GM23248 (cell line): Measurements from ENCODE around the gene BRF1. TPM values are rescaled to one million over a fixed set of nuclear protein-coding genes. Genes with fewer than 3 reads are reported as not detected.

Experiments used
- DNase-seq: peaks from one replicate; pipeline ENCODE4 v3.0.0-alpha.2; 2015
- H2AFZ ChIP-seq: fragments of 200-600 bp; sonication (generic); 2 replicates; pipeline ENCODE4 v1.6.1; 2016; ENCODE audit warnings: antibody characterized with exemption
- H3F3A ChIP-seq: fragments of 200-600 bp; sonication (generic); 2 replicates; pipeline ENCODE4 v1.6.1; 2016; ENCODE audit warnings: mild to moderate bottlenecking, antibody characterized with exemption, mixed run types; ENCODE audit not compliant: insufficient read depth
- H3K27ac ChIP-seq: fragments of 200-600 bp; sonication (generic); 2 replicates; pipeline ENCODE4 v1.5.1; 2016; ENCODE audit warnings: mild to moderate bottlenecking
- H3K27me3 ChIP-seq: fragments of 200-600 bp; sonication (generic); replicated peaks from 2 replicates; pipeline ENCODE4 v1.6.1; 2016; ENCODE audit warnings: mild to moderate bottlenecking; ENCODE audit not compliant: insufficient read depth
- H3K36me3 ChIP-seq: fragments of 200-600 bp; sonication (generic); 2 replicates; pipeline ENCODE4 v1.6.1; 2016; ENCODE audit warnings: low read depth, mild to moderate bottlenecking
- H3K4me1 ChIP-seq: fragments of 200-600 bp; sonication (generic); 2 replicates; pipeline ENCODE4 v1.6.1; 2016; ENCODE audit warnings: mild to moderate bottlenecking; ENCODE audit not compliant: insufficient read depth
- H3K4me2 ChIP-seq: fragments of 200-600 bp; sonication (generic); one replicate; pipeline ENCODE4 v1.6.1; 2016; ENCODE audit warnings: mild to moderate bottlenecking; ENCODE audit not compliant: unreplicated experiment
- H3K4me3 ChIP-seq: fragments of 200-600 bp; sonication (generic); 2 replicates; pipeline ENCODE4 v1.5.1; 2016; ENCODE audit warnings: mild to moderate bottlenecking
- H3K79me2 ChIP-seq: fragments of 200-600 bp; sonication (generic); 2 replicates; pipeline ENCODE4 v1.6.1; 2016; ENCODE audit warnings: mild to moderate bottlenecking; ENCODE audit not compliant: insufficient read depth
- H3K9ac ChIP-seq: fragments of 200-600 bp; sonication (generic); 2 replicates; pipeline ENCODE4 v1.6.1; 2016; ENCODE audit warnings: mild to moderate bottlenecking
- H3K9me2 ChIP-seq: fragments of 200-600 bp; sonication (generic); 2 replicates; pipeline ENCODE4 v1.6.1; 2016; ENCODE audit warnings: mixed run types, mild to moderate bottlenecking, moderate library complexity; ENCODE audit not compliant: insufficient read depth
- H3K9me3 ChIP-seq: fragments of 200-600 bp; sonication (generic); one replicate; pipeline ENCODE4 v1.6.1; 2017; ENCODE audit warnings: low read depth
- H4K20me1 ChIP-seq: fragments of 200-600 bp; sonication (generic); 2 replicates; pipeline ENCODE4 v1.6.0; 2016; ENCODE audit not compliant: insufficient read depth
- EZH2 ChIP-seq: fragments of 200-600 bp; sonication (generic); IDR thresholded peaks from 2 replicates; pipeline ENCODE4 v1.6.1; 2018; ENCODE audit warnings: antibody characterized with exemption, mild to moderate bottlenecking; ENCODE audit not compliant: insufficient read depth, poor library complexity, severe bottlenecking
- EZH2phosphoT487 ChIP-seq: fragments of 200-600 bp; sonication (generic); IDR thresholded peaks from 2 replicates; pipeline ENCODE4 v1.6.1; 2018; ENCODE audit warnings: antibody characterized with exemption, moderate library complexity, mild to moderate bottlenecking, low read depth; ENCODE audit not compliant: insufficient read depth
- WGBS, 2 experiments: methylation state at CpG; one replicate each; pipeline ENCODE4 v1.1.6; 2015 to 2017; ENCODE audit warnings: low lambda C conversion rate in 2 of 2, low coverage in 1 of 2; ENCODE audit errors: missing lambda C conversion rate in 2 of 2; 5-methylcytosine and 5-hydroxymethylcytosine counted together
- in situ Hi-C: fragments of 300-500 bp; cut with MboI; formaldehyde crosslinking; loops from 2 replicates; pipeline ENCODE4 v1.15.0; 2020
- polyA plus RNA-seq: library from polyadenylated mRNA; unstranded; fragments of >200 nt; fragmentation: Nextera tagmentation; extraction: Ambion mirVana; gene quantifications from 2 replicates; pipeline ENCODE4 v1.2.1, GENCODE V29; 2016
- total RNA-seq: library from RNA; depleted of rRNA; stranded (reverse); fragments of >200 nt; shearing (Covaris generic); gene quantifications from 2 replicates; pipeline ENCODE4 v1.2.3, GENCODE V29; 2014

Gene BRF1
- total and polyA plus RNA-seq, 2 experiments from 2014 or later: 10.5 to 27.0 TPM

- H3K27me3 ChIP-seq: peaks cover 9% of the 10 kb centered on the region; the same call in 1 of the 2 replicates
- no peak for TF ChIP-seq EZH2phosphoT487
- no peaks in the 10 kb centered on the region for H4K20me1 ChIP-seq
- no peaks in the 10 kb centered on the region for H3K9me3 ChIP-seq
- H3K79me2 ChIP-seq: no peaks in the 10 kb centered on the region
- no peaks in the 10 kb centered on the region for H3K36me3 ChIP-seq
- no peak overlapping the region for H3K9ac ChIP-seq
- no peak for DNase-seq
- no peaks in the 10 kb centered on the region for H3K4me1 ChIP-seq
- WGBS, 2 experiments: 70 to 74% methylated on average over 9 to 10 of the region's 10 CpGs
- H3K4me2 ChIP-seq: no peak overlapping the region
- H2AFZ ChIP-seq: no peak overlapping the region
- H3K27ac ChIP-seq: no peak overlapping the region
- H3K9me2 ChIP-seq: no peaks in the 10 kb centered on the region
- no peak overlapping the region for H3K4me3 ChIP-seq
- no peaks in the 10 kb centered on the region for H3F3A ChIP-seq
- in situ Hi-C loops: no loop called here
These were observed 135.6 kb downstream of the BRF1 start for GRCh38 chr14:105165134-105165704.

DNA sequence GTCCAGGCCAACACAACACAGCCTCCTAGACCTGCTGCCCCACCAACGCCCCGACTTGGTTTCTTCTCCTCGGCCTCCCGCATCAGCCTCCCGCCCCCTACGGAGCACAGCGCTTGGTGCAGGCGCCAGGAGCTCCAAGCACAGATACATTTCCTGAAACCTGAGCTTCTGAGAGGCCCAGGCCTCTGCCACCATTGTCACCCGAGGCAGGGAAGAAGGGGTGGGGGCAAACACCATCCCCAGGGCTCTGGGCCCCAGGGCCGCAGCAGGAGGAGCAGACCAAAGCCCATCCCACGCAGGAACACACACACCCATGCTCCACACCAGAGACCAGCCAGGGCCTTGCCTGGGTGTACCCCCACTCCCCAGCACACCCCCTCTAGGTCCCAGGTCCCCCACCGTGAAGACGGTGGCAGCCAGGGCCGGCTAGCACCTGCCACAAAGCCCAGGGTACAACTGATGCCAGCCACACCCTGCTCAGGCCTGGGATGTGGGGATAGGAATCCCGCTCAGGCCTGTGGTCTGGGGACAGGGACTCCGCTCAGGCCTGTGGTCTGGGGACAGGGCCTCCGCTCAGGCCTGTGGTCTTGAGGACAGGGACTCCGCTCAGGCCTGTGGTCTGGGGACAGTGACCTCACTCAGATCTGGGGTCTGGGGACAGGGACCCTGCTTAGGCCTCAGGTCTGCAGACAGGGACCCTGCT, 137.6 kb downstream of the BRF1 start:
- no peak for DNase-seq
- in situ Hi-C loops: no loop called here
- no peak overlapping the region for H3K27ac ChIP-seq

GRCh38 chr14:105162669-105162979, 138.2 kb downstream of the BRF1 start:
- Histone ChIP-seq H3K9me2 (no peaks in the 10 kb centered on the region), H3F3A (no peaks in the 10 kb centered on the region), H4K20me1 (no peaks in the 10 kb centered on the region), H3K4me1 (no peaks in the 10 kb centered on the region), H3K9me3 (no peaks in the 10 kb centered on the region), H3K27me3 (no peaks in the 10 kb centered on the region), H3K36me3 (no peaks in the 10 kb centered on the region), H2AFZ (no peak overlapping the region), H3K4me2 (no peak overlapping the region), H3K4me3 (no peak overlapping the region), H3K27ac (no peak overlapping the region), H3K9ac (no peak overlapping the region), H3K79me2 (no peaks in the 10 kb centered on the region)
- in situ Hi-C loops: no loop called here
- no peak for DNase-seq
- WGBS, 2 experiments: 78 to 91% methylated on average over 2 of the region's 2 CpGs
- TF ChIP-seq EZH2phosphoT487 (no peak), EZH2 (no peak)

More for the DNA sequence above, 137.6 kb downstream of the BRF1 start:
- no peaks in the 10 kb centered on the region for H3K9me2 ChIP-seq
- no peak overlapping the region for H2AFZ ChIP-seq
- TF ChIP-seq EZH2phosphoT487 (no peak), EZH2 (no peak)
- H3K4me1 ChIP-seq: no peaks in the 10 kb centered on the region
- no peak overlapping the region for H3K4me3 ChIP-seq
- no peaks in the 10 kb centered on the region for H3K36me3 ChIP-seq
- WGBS, 2 experiments: 70 to 80% methylated on average over 14 to 18 of the region's 18 CpGs
- H3K27me3 ChIP-seq: no peaks in the 10 kb centered on the region
- no peaks in the 10 kb centered on the region for H3F3A ChIP-seq
- H4K20me1 ChIP-seq: no peaks in the 10 kb centered on the region
- H3K9ac ChIP-seq: no peak overlapping the region
- H3K4me2 ChIP-seq: no peak overlapping the region
- H3K79me2 ChIP-seq: no peaks in the 10 kb centered on the region
- H3K9me3 ChIP-seq: no peaks in the 10 kb centered on the region

DNA sequence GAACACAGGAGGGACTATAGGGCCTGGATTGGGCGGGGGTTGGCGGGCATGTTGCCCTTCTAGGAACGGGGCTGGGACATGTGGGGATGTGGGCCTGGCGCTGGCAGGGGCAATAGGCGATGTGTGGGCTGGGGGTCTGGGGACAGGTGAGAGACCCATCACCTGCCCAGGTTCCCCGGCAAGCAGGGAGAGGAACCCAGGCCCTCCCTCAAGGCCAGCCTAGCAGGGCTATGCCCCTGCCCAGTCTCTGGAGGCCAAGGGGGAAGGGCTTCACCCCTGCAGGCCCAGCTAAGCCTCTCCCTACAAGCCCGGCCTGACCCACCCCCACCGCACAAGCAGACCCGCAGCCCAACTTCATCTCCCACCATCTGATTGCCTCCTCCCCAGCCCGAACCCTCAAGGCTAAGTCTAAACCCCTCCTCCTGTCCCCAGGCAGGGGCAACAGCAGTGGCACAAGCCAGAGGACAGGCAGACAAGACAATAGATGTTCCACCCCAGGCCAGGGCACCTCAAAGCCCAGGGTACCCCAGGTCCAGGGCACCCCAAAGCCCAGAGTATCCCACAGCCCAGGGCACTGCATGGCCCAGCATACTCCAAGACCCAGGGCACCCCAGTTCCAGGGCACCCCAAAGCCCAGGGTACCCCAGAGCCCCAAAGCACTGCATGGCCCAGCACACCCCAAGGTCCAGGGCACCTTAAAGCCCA, 138.7 kb downstream of the BRF1 start:
- H3K9ac ChIP-seq: no peak overlapping the region
- no peak overlapping the region for H2AFZ ChIP-seq
- no peaks in the 10 kb centered on the region for H3K4me1 ChIP-seq
- H3K79me2 ChIP-seq: no peaks in the 10 kb centered on the region
- no peaks in the 10 kb centered on the region for H3F3A ChIP-seq
- no peaks in the 10 kb centered on the region for H3K9me3 ChIP-seq
- no peak overlapping the region for H3K27ac ChIP-seq
- no peaks in the 10 kb centered on the region for H3K27me3 ChIP-seq
- no peak for DNase-seq
- WGBS, 2 experiments: 61 to 69% methylated on average over 9 to 10 of the region's 10 CpGs
- no peak overlapping the region for H3K4me3 ChIP-seq
- TF ChIP-seq EZH2 (no peak), EZH2phosphoT487 (no peak)
- no peaks in the 10 kb centered on the region for H4K20me1 ChIP-seq
- H3K9me2 ChIP-seq: no peaks in the 10 kb centered on the region
- no peaks in the 10 kb centered on the region for H3K36me3 ChIP-seq
- no peak overlapping the region for H3K4me2 ChIP-seq
- in situ Hi-C loops: no loop called here
